ENCODE data around the gene CCL3. TPM values are rescaled to one million over a fixed set of nuclear protein-coding genes. Genes with fewer than 3 reads are reported as not detected.
"Not testable (repeated sequence)": the region's sequence is repeated elsewhere in the genome, so short reads cannot be mapped to it uniquely, and the experiment has no call there.

Gene CCL3
- total and polyA plus RNA-seq, 2 donors (not counting 3 experiments of a cell fraction or from before 2014, with no cell fraction given) = not detected

DNA sequence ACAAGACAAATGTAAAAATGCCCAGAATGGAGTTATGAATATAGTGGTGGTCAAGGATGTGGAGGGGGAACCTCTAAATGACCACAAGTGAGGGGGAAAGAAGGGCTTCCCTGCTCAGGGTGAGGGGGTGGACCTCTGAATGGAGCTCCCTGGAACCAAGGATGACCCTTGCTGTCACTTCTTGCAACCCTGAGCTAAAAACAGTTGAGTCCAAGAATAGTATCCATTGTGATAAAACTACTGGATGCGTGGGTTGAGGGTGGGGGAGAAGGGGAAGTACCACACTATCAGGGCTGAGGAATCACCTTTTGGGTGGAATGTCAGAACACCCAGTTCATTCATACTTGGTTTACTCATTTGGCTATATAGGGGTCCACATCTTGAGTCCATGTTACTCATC is 9.1 kb upstream of the CCL3 start:
- H3K9me3 ChIP-seq (replicated peaks; ENCODE audit: control insufficient read depth, insufficient read depth, low read length); H3K27ac ChIP-seq (ENCODE audit: insufficient read depth, low read depth, low read length); H3K79me2 ChIP-seq (ENCODE audit: control insufficient read depth, insufficient read depth, low read length); H2AFZ ChIP-seq (ENCODE audit: low read depth, low read length); H3K4me2 ChIP-seq (ENCODE audit: insufficient read depth, low read length); H3K36me3 ChIP-seq (ENCODE audit: control insufficient read depth in 2 of 2, extremely low read depth in 1 of 2, insufficient read depth in 2 of 2, low read length in 2 of 2); H4K20me1 ChIP-seq (replicated peaks; ENCODE audit: control insufficient read depth, extremely low read depth, insufficient read depth, low read length); DNase-seq (ENCODE audit: low read depth, low spot score); intact Hi-C loops (cut with micrococcal nuclease); H3K9me1 ChIP-seq (replicated peaks; ENCODE audit: control insufficient read depth, extremely low read depth, insufficient read depth, low read length); H3K9ac ChIP-seq (replicated peaks; ENCODE audit: extremely low read depth, insufficient read depth, low read length); POLR2A ChIA-PET; H3K4me3 ChIP-seq (replicated peaks in 1 of 3; ENCODE audit: insufficient read depth in 1 of 3, low read depth in 1 of 3, low read length in 3 of 3); H3K27me3 ChIP-seq (ENCODE audit: control insufficient read depth in 2 of 2, insufficient read depth in 2 of 2, low read length in 2 of 2); dilution Hi-C loops (cut with MboI; ENCODE audit: extremely low pct_ligation_motif_present, low sequenced_read_pairs); H3K4me1 ChIP-seq (ENCODE audit: control insufficient read depth, extremely low read depth, insufficient read depth, low read length); FAIRE-seq; BruUV-seq (replicated peaks): not testable (repeated sequence)
- CTCF ChIA-PET = interaction anchor here (3.1 kb wide), 1 partner anchor 26 kb away, joined by 9 read pairs; no protein-coding TSS in a partner anchor

DNA sequence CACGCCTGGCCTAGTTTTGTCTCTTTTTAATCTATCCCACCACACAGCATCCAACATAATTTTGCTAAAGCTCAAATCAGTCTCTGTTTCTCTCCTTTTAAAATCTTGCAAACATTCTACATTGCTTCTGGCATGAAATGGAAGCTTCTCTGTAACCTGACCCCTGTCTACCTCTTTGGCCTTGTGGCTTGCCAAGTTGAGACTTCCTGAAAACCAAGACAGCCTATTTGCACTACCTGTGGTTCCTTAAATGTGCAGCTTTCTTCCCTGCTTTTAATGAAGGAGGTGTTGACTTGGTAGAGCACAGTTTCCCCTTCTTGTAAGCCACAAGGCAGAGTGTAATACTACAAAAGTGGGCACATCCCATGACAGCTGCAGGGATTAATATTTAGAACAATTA is 6.0 kb upstream of the CCL3 start:
- no peaks in the 10 kb centered on the region for H3K9me1 ChIP-seq (replicated peaks; ENCODE audit: control insufficient read depth, extremely low read depth, insufficient read depth, low read length)
- no peak overlapping the region for H3K27ac ChIP-seq (ENCODE audit: insufficient read depth, low read depth, low read length)
- H2AFZ ChIP-seq (ENCODE audit: low read depth, low read length) = no peak overlapping the region
- peaks cover 0 to 2% of the 10 kb centered on the region in 2 experiments for H3K27me3 ChIP-seq (ENCODE audit: control insufficient read depth in 2 of 2, insufficient read depth in 2 of 2, low read length in 2 of 2)
- H3K79me2 ChIP-seq (ENCODE audit: control insufficient read depth, insufficient read depth, low read length) = no peaks in the 10 kb centered on the region
- H3K4me2 ChIP-seq (ENCODE audit: insufficient read depth, low read length) = no peak overlapping the region
- H4K20me1 ChIP-seq (replicated peaks; ENCODE audit: control insufficient read depth, extremely low read depth, insufficient read depth, low read length) = no peaks in the 10 kb centered on the region
- no peak overlapping the region for H3K9ac ChIP-seq (replicated peaks; ENCODE audit: extremely low read depth, insufficient read depth, low read length)
- FAIRE-seq (no peak), DNase-seq (ENCODE audit: low read depth, low spot score) (no peak)
- H3K4me1 ChIP-seq (ENCODE audit: control insufficient read depth, extremely low read depth, insufficient read depth, low read length) = no peaks in the 10 kb centered on the region
- H3K36me3 ChIP-seq (ENCODE audit: control insufficient read depth in 2 of 2, extremely low read depth in 1 of 2, insufficient read depth in 2 of 2, low read length in 2 of 2) = no peaks in the 10 kb centered on the region
- BruUV-seq (replicated peaks) = no TSS peak
- no peak overlapping the region for H3K4me3 ChIP-seq (replicated peaks in 1 of 3; ENCODE audit: insufficient read depth in 1 of 3, low read depth in 1 of 3, low read length in 3 of 3)
- dilution Hi-C loops (cut with MboI; ENCODE audit: extremely low pct_ligation_motif_present, low sequenced_read_pairs) = no loop called here
- ChIA-PET CTCF (interaction anchor here (0.6 kb wide), 1 partner anchor 121 kb away, joined by 5 read pairs; no protein-coding TSS in a partner anchor), POLR2A (no interaction called here)
- intact Hi-C loops (cut with micrococcal nuclease) = no loop called here
- TF ChIP-seq POLR2AphosphoS5 (IDR thresholded peaks at IDR 0.05; ENCODE audit: insufficient read depth, low read depth, low read length) (no peak), MYC (IDR thresholded peaks at IDR 0.05; ENCODE audit: low read depth, low read length) (no peak), MAX (IDR thresholded peaks at IDR 0.05; ENCODE audit: insufficient read depth, insufficient read length) (no peak), JUN (IDR thresholded peaks at IDR 0.05; ENCODE audit: borderline replicate concordance, insufficient read depth, insufficient read length, low read depth) (no peak), GATA2 (IDR thresholded peaks at IDR 0.05; ENCODE audit: insufficient read depth, insufficient read length, low read depth, low read length) (no peak), POLR2A (IDR thresholded peaks at IDR 0.05; ENCODE audit: low read depth, low read length) (no peak), CTCF (IDR thresholded peaks at IDR 0.05; ENCODE audit: extremely low read depth in 1 of 2, insufficient read depth in 1 of 2, low read depth in 1 of 2, low read length in 2 of 2) (no peak), EZH2 (IDR thresholded peaks at IDR 0.05; ENCODE audit: borderline replicate concordance, low read depth, low read length, severe bottlenecking) (no peak), FOS (IDR thresholded peaks at IDR 0.05; ENCODE audit: borderline replicate concordance, insufficient read depth, low read length) (no peak)
- no peaks in the 10 kb centered on the region for H3K9me3 ChIP-seq (replicated peaks; ENCODE audit: control insufficient read depth, insufficient read depth, low read length)
